Psoas muscle (tissue), 8 donors: ENCODE data around the gene IL16. TPM values are rescaled to one million over a fixed set of nuclear protein-coding genes. Genes with fewer than 3 reads are reported as not detected.
A peak's percentile ranks its signal among the peaks of the same experiment; 100 is the strongest.

Experiments
- ATAC-seq, 4 donors: fragments of 200-7000 bp; cut with Tn5 transposase; one replicate each; pipeline ENCODE4 v1.9.1; 2020; ENCODE audit warnings: moderate library complexity in 3 of 4, mild to moderate bottlenecking in 2 of 4
- DNase-seq, 2 donors: peaks; one replicate each; pipeline ENCODE4 v3.0.0-alpha.2; 2020
- H3K27ac ChIP-seq: fragments of 200-600 bp; one replicate; pipeline ENCODE4 v1.8.0; 2022
- H3K27me3 ChIP-seq, 3 donors: fragments of 200-600 bp in 1 of 3; one replicate each; pipeline versions ENCODE4 v1.6.1 to v1.8.0; 2013 to 2022; ENCODE audit warnings: low read length in 2 of 3, mild to moderate bottlenecking in 2 of 3, moderate library complexity in 1 of 3; ENCODE audit not compliant: insufficient read depth in 3 of 3
- H3K36me3 ChIP-seq, 2 donors: fragments of 200-600 bp in 1 of 2; one replicate each; pipeline versions ENCODE4 v1.6.1 to v1.8.0; 2013 to 2022; ENCODE audit warnings: low read depth in 1 of 2, mild to moderate bottlenecking in 1 of 2, moderate library complexity in 1 of 2; ENCODE audit not compliant: insufficient read depth in 1 of 2
- H3K4me1 ChIP-seq: fragments of 200-600 bp; one replicate; pipeline ENCODE4 v1.8.0; 2022
- H3K4me3 ChIP-seq: fragments of 200-600 bp; one replicate; pipeline ENCODE4 v1.8.0; 2022; ENCODE audit warnings: mild to moderate bottlenecking
- H3K9me3 ChIP-seq: fragments of 200-600 bp; one replicate; pipeline ENCODE4 v1.8.0; 2022
- CTCF ChIP-seq: fragments of 200-600 bp; IDR thresholded peaks from one replicate; pipeline ENCODE4 v1.8.0; 2022; ENCODE audit warnings: antibody characterized with exemption
- WGBS, 3 donors: extraction: QIAGEN DNeasy Blood & Tissue Kit; methylation state at CpG; one replicate each; pipeline versions ENCODE4 v1.1.6 to v1.1.7; 2013; 5-methylcytosine and 5-hydroxymethylcytosine counted together
- intact Hi-C, 2 donors: fragments of 100-400 bp; cut with DNase I; formaldehyde crosslinking; loops; one replicate each; pipeline versions ENCODE4 v1.11.0 to v1.14.2; 2022
- polyA plus RNA-seq, 3 donors: library from polyadenylated mRNA; stranded (reverse); fragments of 200-250 nt; gene quantifications; one replicate each; pipeline ENCODE4 v1.2.3, GENCODE V29; 2013
- total RNA-seq, 4 donors: library from RNA; stranded (reverse); fragmentation: NEBNext Ultra II Directional in 2 of 4; extraction: Animal tissue kit (Norgen Biotek cat#: 25700) in 2 of 4; gene quantifications; one replicate each; pipeline versions ENCODE4 v1.2.1 to v1.2.4, GENCODE V29; 2021 to 2023
- donor health status: healthy with polysubstance abuse.
- donor health status: DM: no; HTN: no; CAD: no; lungs with moderate emphysema.
- donor health status: Bipolar disorder and iron deficiency.
- donor health status: healthy.
- donor health status: DM: yes; HTN: yes; CAD: no.
- donor health status: DM: no; HTN: no; CAD: no.
- donor health status: DM: no; HTN: no; CAD: no.
- donor health status: DM: yes; HTN: yes; CAD: no.

IL16 gene
- total and polyA plus RNA-seq, 7 donors, result 1.2 to 5.3 (median 2.4) TPM

DNA sequence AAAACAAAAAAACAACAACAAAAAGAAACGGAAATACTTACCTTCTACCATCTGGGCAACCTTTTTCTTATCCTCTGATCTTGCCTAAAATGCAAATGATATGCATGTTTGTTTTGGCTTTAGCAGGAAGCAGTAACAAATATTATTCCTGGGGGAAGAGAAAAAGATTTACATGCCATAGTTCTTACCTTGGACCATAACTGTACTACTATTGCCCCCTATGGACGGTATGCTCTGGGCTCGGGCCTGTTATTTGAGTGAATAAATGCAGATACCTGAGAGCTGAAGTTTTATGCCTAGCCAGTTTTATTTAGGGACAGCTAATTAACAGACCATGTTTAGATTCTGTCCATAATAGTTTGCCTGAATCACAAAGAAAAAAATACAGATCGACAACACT is 139.9 kb downstream of the IL16 start:
- DNase-seq, result no peak
- ATAC-seq, result no peak
- TF ChIP-seq CTCF, result no peak
- Histone ChIP-seq H3K4me3 (no peak overlapping the region), H3K27me3 (peaks cover 0 to 10% (median 0%) of the 10 kb centered on the region in 3 donors), H3K27ac (no peak overlapping the region), H3K9me3 (no peaks in the 10 kb centered on the region), H3K36me3 (no peaks in the 10 kb centered on the region), H3K4me1 (no peaks in the 10 kb centered on the region)
- intact Hi-C loops, result no loop called here
- WGBS, 3 donors, result 89 to 95% (median 89%) methylated on average over 4 of the region's 4 CpGs

DNA sequence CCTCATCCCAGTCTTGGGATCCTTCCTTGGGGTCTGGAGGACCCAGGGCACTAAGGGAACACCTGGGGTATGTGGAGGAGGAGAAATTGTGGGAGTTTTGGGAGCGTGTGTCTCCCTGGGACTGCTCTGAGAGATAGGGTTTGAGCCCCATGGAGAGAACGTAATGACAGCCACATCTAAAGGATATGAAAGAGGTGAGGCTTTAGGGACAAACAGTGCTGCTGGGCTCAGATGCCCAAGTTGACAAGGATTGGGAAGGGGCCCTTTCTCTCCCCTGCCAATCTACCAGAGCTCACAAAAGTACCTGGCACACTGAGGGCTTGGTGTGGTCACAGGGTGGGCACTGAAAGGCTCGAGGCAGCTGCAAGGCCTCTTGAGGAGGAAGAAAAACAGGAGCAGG is 140.6 kb downstream of the IL16 start:
- no peak for TF ChIP-seq CTCF
- ATAC-seq (no peak), DNase-seq (no peak)
- Histone ChIP-seq H3K36me3 (no peaks in the 10 kb centered on the region), H3K27ac (no peak overlapping the region), H3K9me3 (no peaks in the 10 kb centered on the region), H3K4me3 (no peak overlapping the region), H3K27me3 (peaks cover 0 to 10% (median 0%) of the 10 kb centered on the region in 3 donors), H3K4me1 (no peaks in the 10 kb centered on the region)
- 67 to 83% (median 79%) methylated on average over 3 of the region's 3 CpGs for WGBS, 3 donors
- intact Hi-C loops, result no loop called here

GRCh38 chr15:81337713-81338157 is 141.1 kb downstream of the IL16 start:
- no peak overlapping the region for H3K4me3 ChIP-seq
- no peak overlapping the region for H3K27ac ChIP-seq
- DNase-seq (no peak), ATAC-seq (peak in 2 of 4 donors; percentile 15 to 47)
- intact Hi-C loops, result no loop called here
- WGBS, 3 donors, result 23 to 48% (median 23%) methylated on average over 9 of the region's 9 CpGs
- H3K4me1 ChIP-seq, result no peaks in the 10 kb centered on the region
- H3K9me3 ChIP-seq, result no peaks in the 10 kb centered on the region
- H3K36me3 ChIP-seq, result no peaks in the 10 kb centered on the region
- H3K27me3 ChIP-seq, result peaks cover 0 to 10% (median 2%) of the 10 kb centered on the region in 3 donors
- TF ChIP-seq CTCF, result no peak

DNA sequence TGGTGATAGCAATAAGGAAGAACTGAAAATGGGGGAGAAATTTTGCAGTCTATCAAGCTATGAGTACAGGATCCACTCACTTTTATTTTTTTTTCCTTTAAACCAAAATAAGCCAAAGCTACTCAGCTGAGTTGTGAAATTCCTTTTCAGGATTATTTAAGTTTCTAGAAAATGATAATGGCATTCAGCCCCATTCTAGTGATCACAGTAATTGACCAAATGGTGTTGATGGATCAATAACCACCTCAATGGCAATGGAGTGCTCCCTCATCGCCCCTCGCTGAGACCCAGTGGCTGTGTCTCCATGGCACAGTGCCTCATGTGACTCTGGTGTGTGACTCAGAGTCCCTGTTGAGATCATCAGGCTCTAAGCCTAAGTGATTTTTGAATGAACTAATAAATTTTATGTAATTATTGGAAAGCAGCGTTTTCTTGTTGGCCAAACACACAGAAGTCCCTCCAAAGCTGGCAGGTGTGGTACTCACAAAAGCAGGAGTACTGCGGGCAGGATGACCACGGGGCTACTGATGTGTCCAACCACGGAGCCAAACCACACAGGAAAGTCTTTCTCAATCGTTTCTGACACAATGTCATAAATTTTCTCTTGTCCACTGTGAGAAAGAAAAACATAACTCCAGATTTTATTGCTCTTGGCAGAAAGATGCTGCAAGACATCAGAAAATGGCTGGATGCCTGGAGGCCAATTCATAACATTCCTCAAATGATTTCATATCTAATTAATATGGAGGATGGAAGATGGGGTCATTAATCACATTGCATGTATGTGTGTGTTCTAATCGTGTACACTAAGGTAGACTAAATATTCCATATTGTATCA is 141.7 kb downstream of the IL16 start:
- DNase-seq (peak; percentile 64 to 79), ATAC-seq (peak in 3 of 4 donors; percentile 52 to 77 (median 75))
- 18 to 22% (median 20%) methylated on average over 8 of the region's 8 CpGs for WGBS, 3 donors
- no peaks in the 10 kb centered on the region for H3K4me1 ChIP-seq
- no peaks in the 10 kb centered on the region for H3K36me3 ChIP-seq
- no peak overlapping the region for H3K4me3 ChIP-seq
- no peak overlapping the region for H3K27ac ChIP-seq
- TF ChIP-seq CTCF, result no peak
- peaks cover 0 to 10% (median 2%) of the 10 kb centered on the region in 3 donors for H3K27me3 ChIP-seq
- no peaks in the 10 kb centered on the region for H3K9me3 ChIP-seq
- intact Hi-C loops, result no loop called here
